Kidney (tissue), 14 donors: Measurements from ENCODE around the gene ZFYVE1. TPM values are rescaled to one million over a fixed set of nuclear protein-coding genes. Genes with fewer than 3 reads are reported as not detected.
A peak's percentile ranks its signal among the peaks of the same experiment; 100 is the strongest.

Experiments
- DNase-seq, 5 donors: peaks; one replicate each; pipeline ENCODE4 v3.0.0-alpha.2; 2013 to 2020
- FAIRE-seq: peaks from 2 replicates; lab custom pipeline; 2012; peaks lifted over from hg19 to GRCh38; lab: Jason Lieb, UNC
- H3K27ac ChIP-seq, 2 donors: one replicate each; pipeline ENCODE4 v1.7.0; 2013; ENCODE audit warnings: low read depth in 2 of 2, low read length in 2 of 2, inconsistent platforms in 1 of 2
- H3K27me3 ChIP-seq: one replicate; pipeline ENCODE4 v1.7.1; 2013; ENCODE audit warnings: low read length, inconsistent platforms; ENCODE audit not compliant: control insufficient read depth, insufficient read depth
- H3K36me3 ChIP-seq, 3 donors: one replicate each; pipeline versions ENCODE4 v1.7.0 to v1.7.1; 2013; ENCODE audit warnings: low read length in 3 of 3, control low read depth in 1 of 3, inconsistent platforms in 1 of 3; ENCODE audit not compliant: insufficient read depth in 3 of 3, control insufficient read depth in 2 of 3
- H3K4me1 ChIP-seq, 3 donors: one replicate each; pipeline versions ENCODE4 v1.7.0 to v1.7.1; 2013; ENCODE audit warnings: low read length in 3 of 3, inconsistent platforms in 1 of 3, low read depth in 1 of 3; ENCODE audit not compliant: control insufficient read depth in 2 of 3, insufficient read depth in 2 of 3
- H3K4me3 ChIP-seq, 3 donors: one replicate each; pipeline versions ENCODE4 v1.7.0 to v1.8.1; 2013; ENCODE audit warnings: low read length in 3 of 3, control low read depth in 1 of 3, inconsistent platforms in 1 of 3
- H3K9ac ChIP-seq, 3 donors: one replicate each; pipeline versions ENCODE4 v1.7.0 to v1.7.1; 2013; ENCODE audit warnings: low read length in 3 of 3, control low read depth in 1 of 3, inconsistent platforms in 1 of 3
- H3K9me3 ChIP-seq, 3 donors: one replicate each; pipeline versions ENCODE4 v1.7.0 to v1.7.1; 2013; ENCODE audit warnings: low read length in 3 of 3, control low read depth in 1 of 3, inconsistent platforms in 1 of 3; ENCODE audit not compliant: control insufficient read depth in 2 of 3, insufficient read depth in 1 of 3
- CTCF ChIP-seq: IDR thresholded peaks from 3 replicates; pipeline ENCODE4 v1.5.1; 2012; ENCODE audit warnings: mild to moderate bottlenecking, moderate library complexity, borderline replicate concordance; ENCODE audit not compliant: insufficient read depth; ENCODE audit errors: extremely low read depth
- intact Hi-C: fragments of 100-400 bp; cut with DNase I; formaldehyde crosslinking; loops from one replicate; pipeline ENCODE4 v1.11.1; 2022
- polyA plus RNA-seq: library from polyadenylated mRNA; stranded (reverse); fragments of 350-450 nt; fragmentation: Illumina TruSeq; extraction: RNeasy Lipid Tissue Mini Kit (QIAGEN cat#74804); gene quantifications from one replicate; pipeline ENCODE4 v1.2.3, GENCODE V29; 2014; ENCODE audit warnings: low read depth, low replicate concordance; ENCODE audit not compliant: insufficient read depth
- total RNA-seq: library from RNA; stranded (reverse); fragmentation: NEBNext Ultra II Directional; extraction: Animal tissue kit (Norgen Biotek cat#: 25700); gene quantifications from one replicate; pipeline ENCODE4 v1.2.1, GENCODE V29; 2021
- donor health status: control.
- donor health status: control.
- donor health status: control.
- donor health status: control.
- donor health status: control.
- donor health status: DM: yes; HTN: yes; CAD: no.
- donor health status: Normal renal cell carcinoma (clear cell type).

Gene ZFYVE1
- total and polyA plus RNA-seq, 2 donors from 2014 or later = 10.7 to 18.8 TPM

DNA sequence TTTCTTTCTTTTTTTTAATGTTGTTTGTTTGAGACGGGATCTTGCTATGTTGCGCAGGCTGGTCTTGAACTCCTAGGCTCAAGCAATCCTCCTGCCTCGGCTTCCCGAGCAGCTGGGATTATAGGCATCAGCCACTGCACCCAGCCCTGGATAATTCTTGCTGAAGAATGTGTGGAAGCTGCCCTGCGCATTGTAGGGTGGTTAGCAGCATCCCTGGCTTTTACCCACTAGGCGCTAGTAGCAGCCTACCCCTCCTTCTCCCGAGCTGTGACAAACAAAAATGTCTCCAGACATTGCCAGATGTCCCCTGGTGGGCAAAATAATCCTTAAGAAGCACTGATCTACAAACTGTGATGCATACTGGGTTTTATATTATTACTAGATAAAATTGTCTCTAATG is 94.0 kb downstream of the ZFYVE1 start:
- no peak for DNase-seq
- Histone ChIP-seq H3K9me3 (no peaks in the 10 kb centered on the region), H3K4me1 (no peaks in the 10 kb centered on the region), H3K36me3 (peaks cover 0 to 1% (median 0%) of the 10 kb centered on the region in 3 donors), H3K9ac (no peak overlapping the region), H3K27ac (no peak overlapping the region), H3K4me3 (no peak overlapping the region), H3K27me3 (no peaks in the 10 kb centered on the region)
- no peak for FAIRE-seq
- intact Hi-C loops = no loop called here
- TF ChIP-seq CTCF = no peak

DNA sequence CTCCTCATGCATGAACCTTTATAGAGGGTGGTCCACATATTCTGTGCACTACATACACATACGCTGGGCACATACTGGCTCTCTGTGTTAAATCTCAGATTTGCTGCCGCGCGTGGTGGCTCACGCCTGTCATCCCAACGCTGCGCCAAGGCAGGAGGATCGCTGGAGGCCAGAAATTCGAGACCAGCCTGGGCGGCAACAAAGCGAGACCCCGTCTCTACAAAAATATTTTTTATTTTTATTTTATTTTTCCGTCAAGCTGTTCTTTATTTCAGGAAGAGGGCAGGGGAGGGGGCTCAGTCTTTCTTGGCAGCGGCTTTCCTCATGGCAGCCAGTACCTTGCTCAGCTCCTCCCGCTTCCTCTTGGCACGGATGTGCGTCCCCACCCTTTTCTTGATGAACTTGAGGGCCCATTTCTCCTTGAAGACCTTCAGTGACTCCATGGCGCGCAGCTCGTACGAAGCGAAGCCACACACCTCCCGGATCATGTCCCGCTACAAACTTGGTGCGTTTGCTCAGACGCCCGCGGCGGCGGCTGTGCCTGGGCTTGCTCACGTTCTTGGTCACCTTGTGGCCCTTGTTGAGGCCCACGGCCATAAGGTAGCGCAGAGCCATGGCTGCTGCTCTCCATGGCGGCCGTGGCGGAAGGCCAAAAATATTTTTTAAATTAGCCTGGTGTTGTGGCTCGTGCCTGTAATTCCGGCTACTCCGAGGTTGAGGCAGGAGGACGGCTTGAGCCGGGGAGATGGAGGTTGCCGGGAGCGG is 97.4 kb downstream of the ZFYVE1 start:
- FAIRE-seq = no peak
- no peak for DNase-seq
- TF ChIP-seq CTCF = no peak

DNA sequence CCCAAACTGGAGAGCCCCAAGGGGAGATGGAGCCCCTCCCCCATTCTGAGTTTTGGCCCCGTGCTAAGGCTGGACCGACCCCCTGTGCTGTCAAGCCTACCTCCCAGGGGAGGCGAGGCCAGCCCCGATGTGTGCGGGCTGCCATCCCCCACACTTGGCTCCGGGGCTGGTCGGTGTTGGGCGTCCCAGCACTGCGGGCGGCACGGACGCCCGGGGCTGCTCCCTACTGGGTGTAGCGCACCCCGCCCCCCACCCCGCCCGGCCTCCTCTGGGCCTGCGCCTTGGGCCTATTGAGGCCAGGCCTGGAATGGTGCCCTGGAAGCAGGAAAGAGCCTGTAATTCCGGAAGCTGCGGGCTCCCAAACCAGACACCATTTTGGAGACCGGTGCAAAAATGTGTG is 98.0 kb downstream of the ZFYVE1 start:
- DNase-seq (peak in 1 of 5 donors; percentile 53), FAIRE-seq (no peak)
- Histone ChIP-seq H3K4me1 (no peaks in the 10 kb centered on the region), H3K27ac (no peak overlapping the region), H3K36me3 (no peaks in the 10 kb centered on the region), H3K9ac (no peak overlapping the region), H3K4me3 (no peak overlapping the region), H3K27me3 (no peaks in the 10 kb centered on the region), H3K9me3 (no peaks in the 10 kb centered on the region)
- intact Hi-C loops = no loop called here
- no peak for TF ChIP-seq CTCF

More for the DNA sequence above, 97.4 kb downstream of the ZFYVE1 start:
- intact Hi-C loops = no loop called here
- no peaks in the 10 kb centered on the region for H3K36me3 ChIP-seq
- no peak overlapping the region for H3K27ac ChIP-seq
- no peaks in the 10 kb centered on the region for H3K27me3 ChIP-seq
- H3K9ac ChIP-seq = no peak overlapping the region
- H3K9me3 ChIP-seq = no peaks in the 10 kb centered on the region
- H3K4me1 ChIP-seq = no peaks in the 10 kb centered on the region
- H3K4me3 ChIP-seq = no peak overlapping the region
